ENCODE measurements around the gene RSPH3. TPM values are rescaled to one million over a fixed set of nuclear protein-coding genes. Genes with fewer than 3 reads are reported as not detected.
"Not testable (repeated sequence)": the region's sequence is repeated elsewhere in the genome, so short reads cannot be mapped to it uniquely, and the experiment has no call there.

The RSPH3 gene
- total and polyA plus RNA-seq, 7 experiments from 2014 or later: 1.3 to 3.6 (median 2.4) TPM

DNA sequence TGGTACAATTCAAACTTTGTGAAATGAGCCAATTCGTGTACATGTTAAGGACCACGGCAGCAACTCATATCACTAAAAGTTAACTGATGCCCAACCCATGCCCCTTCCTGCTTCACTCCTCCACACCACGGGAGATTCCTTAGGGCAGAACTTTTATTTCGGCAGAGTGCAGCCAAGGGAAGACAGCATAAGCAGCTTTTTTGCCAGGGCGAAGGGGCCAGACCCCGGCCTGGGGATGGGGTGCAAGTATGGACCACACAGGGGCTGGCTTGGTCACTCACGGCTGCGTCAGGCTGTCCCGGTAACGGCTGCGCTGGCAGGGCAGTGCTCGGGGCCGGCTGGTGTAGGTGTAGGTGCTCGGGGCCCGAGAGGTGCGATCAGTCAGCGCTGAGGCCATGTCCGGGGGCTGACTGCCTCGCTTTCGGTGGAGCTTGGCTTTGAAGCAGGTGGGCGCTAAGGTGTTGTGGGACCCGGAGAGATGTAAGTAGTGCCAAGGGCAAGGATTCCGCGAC is 792 bp downstream of the RSPH3 start:
- peaks cover 7 to 16% of the 10 kb centered on the region in 2 donors for H3K4me1 ChIP-seq (ENCODE audit: control insufficient read depth in 2 of 2, insufficient read depth in 2 of 2, low read length in 2 of 2)
- ChIA-PET POLR2A (interaction anchor here (0.6 to 1.9 kb wide), 5 partner anchors 20 to 111 kb away, joined by 3 to 11 read pairs (median 3); partner anchors contain the start of gene TAGAP), CTCF (interaction anchor here (0.5 to 2.3 kb wide), 3 partner anchors 9 to 538 kb away, joined by 3 to 12 read pairs (median 3); no protein-coding TSS in a partner anchor)
- peak overlapping the region; percentile 88 to 99 (median 98) for H3K4me3 Mint-ChIP-seq
- H3K27ac Mint-ChIP-seq: peak overlapping the region; percentile 58 to 95 (median 90)
- peaks cover 16 to 36% (median 26%) of the 10 kb centered on the region in 7 donors for H3K4me1 Mint-ChIP-seq
- intact Hi-C loops (cut with micrococcal nuclease): loop anchor here in 1 of 2 donors (1.0 to 2.0 kb wide), 3 partner anchors 43 to 130 kb away; no protein-coding TSS in a partner anchor
- H3K9me3 Mint-ChIP-seq: no peaks in the 10 kb centered on the region
- H3K9me3 ChIP-seq (ENCODE audit: control insufficient read depth in 2 of 3, low read length in 3 of 3): no peaks in the 10 kb centered on the region
- ATAC-seq (peak; percentile 34), DNase-seq (peak in 1 of 9 donors; percentile 1)
- H3K27ac ChIP-seq (ENCODE audit: low read depth, low read length): peak overlapping the region; percentile 76
- peaks cover 0 to 7% (median 5%) of the 10 kb centered on the region in 3 experiments for H3K36me3 ChIP-seq (ENCODE audit: control insufficient read depth in 2 of 3, insufficient read depth in 3 of 3, low read length in 3 of 3)
- no peaks in the 10 kb centered on the region for H3K27me3 Mint-ChIP-seq
- peak overlapping the region; percentile 97 for H3K4me3 ChIP-seq (ENCODE audit: low read length)
- peaks cover 0 to 6% (median 0%) of the 10 kb centered on the region in 5 donors for H3K36me3 Mint-ChIP-seq
- no peaks in the 10 kb centered on the region for H3K27me3 ChIP-seq (ENCODE audit: control insufficient read depth in 2 of 2, insufficient read depth in 2 of 2, low read length in 2 of 2)

DNA sequence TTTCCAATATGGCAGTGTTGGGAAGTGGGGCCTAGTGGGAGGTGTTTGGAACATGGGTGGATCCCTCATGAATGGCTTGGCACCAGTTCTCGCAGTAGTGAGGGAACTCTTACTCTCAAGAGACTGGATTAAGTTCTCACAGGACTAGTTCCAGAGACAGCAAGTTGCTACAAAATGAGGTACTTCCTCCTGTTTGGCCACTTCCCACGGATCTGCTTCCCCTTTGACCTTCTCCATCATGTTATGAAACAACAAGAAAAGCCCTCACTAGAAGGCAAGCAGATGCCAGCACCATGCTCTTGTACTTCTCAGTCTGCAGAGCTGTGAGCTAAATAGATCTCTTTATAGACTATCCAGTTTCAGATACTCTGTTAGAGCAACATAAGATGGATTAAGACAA is 3.1 kb downstream of the RSPH3 start:
- Histone ChIP-seq H3K9me3 (ENCODE audit: control insufficient read depth in 2 of 3, low read length in 3 of 3) (no peaks in the 10 kb centered on the region), H3K36me3 (ENCODE audit: control insufficient read depth in 2 of 3, insufficient read depth in 3 of 3, low read length in 3 of 3) (peaks cover 0 to 7% (median 0%) of the 10 kb centered on the region in 3 experiments), H3K27ac (ENCODE audit: low read depth, low read length) (no peak overlapping the region), H3K4me3 (ENCODE audit: low read length) (no peak overlapping the region), H3K27me3 (ENCODE audit: control insufficient read depth in 2 of 2, insufficient read depth in 2 of 2, low read length in 2 of 2) (no peaks in the 10 kb centered on the region), H3K4me1 (ENCODE audit: control insufficient read depth in 2 of 2, insufficient read depth in 2 of 2, low read length in 2 of 2) (peaks cover 7 to 16% of the 10 kb centered on the region in 2 donors)
- POLR2A ChIA-PET: no interaction called here
- no peak overlapping the region for H3K4me3 Mint-ChIP-seq
- H3K4me1 Mint-ChIP-seq: peaks cover 8 to 36% (median 18%) of the 10 kb centered on the region in 7 donors
- H3K9me3 Mint-ChIP-seq: no peaks in the 10 kb centered on the region
- CTCF ChIA-PET: no interaction called here
- DNase-seq (no peak), ATAC-seq (no peak)
- H3K27me3 Mint-ChIP-seq: no peaks in the 10 kb centered on the region
- intact Hi-C loops (cut with micrococcal nuclease): no loop called here
- no peak overlapping the region for H3K27ac Mint-ChIP-seq
- H3K36me3 Mint-ChIP-seq: peaks cover 0 to 19% (median 5%) of the 10 kb centered on the region in 5 donors

DNA sequence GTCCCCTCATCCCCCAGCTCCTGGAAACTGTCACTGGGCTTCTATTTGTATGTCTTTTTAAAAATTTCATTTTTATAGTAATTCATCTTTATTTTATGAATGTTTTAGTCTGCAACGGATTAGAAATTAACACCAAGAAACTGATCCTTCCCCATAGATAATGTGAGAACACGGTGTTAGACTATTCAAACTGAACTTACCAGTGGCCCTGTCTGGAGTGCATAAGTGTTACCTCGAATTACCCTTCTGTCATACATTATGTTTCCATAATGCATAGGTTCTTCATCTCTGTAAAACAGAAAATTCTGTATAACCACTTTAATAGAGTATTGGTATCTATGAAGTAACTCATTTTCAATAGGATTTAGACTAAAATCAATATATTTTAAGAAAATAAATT is 6.4 kb downstream of the RSPH3 start:
- Mint-ChIP-seq H3K4me1 (peaks cover 0 to 27% (median 0%) of the 10 kb centered on the region in 7 donors), H3K36me3 (peaks cover 5 to 27% (median 15%) of the 10 kb centered on the region in 5 donors), H3K27me3 (no peaks in the 10 kb centered on the region), H3K27ac (no peak overlapping the region), H3K4me3 (no peak overlapping the region), H3K9me3 (peaks cover 0 to 24% (median 8%) of the 10 kb centered on the region in 11 donors)
- Histone ChIP-seq H3K27me3 (ENCODE audit: control insufficient read depth in 2 of 2, insufficient read depth in 2 of 2, low read length in 2 of 2) (no peaks in the 10 kb centered on the region), H3K9me3 (ENCODE audit: control insufficient read depth in 2 of 3, low read length in 3 of 3) (no peaks in the 10 kb centered on the region), H3K4me1 (ENCODE audit: control insufficient read depth in 2 of 2, insufficient read depth in 2 of 2, low read length in 2 of 2) (no peaks in the 10 kb centered on the region), H3K27ac (ENCODE audit: low read depth, low read length) (no peak overlapping the region), H3K4me3 (ENCODE audit: low read length) (no peak overlapping the region), H3K36me3 (ENCODE audit: control insufficient read depth in 2 of 3, insufficient read depth in 3 of 3, low read length in 3 of 3) (no peaks in the 10 kb centered on the region)
- ChIA-PET CTCF (interaction anchor here (1.4 kb wide), 1 partner anchor 20 kb away, joined by 4 read pairs; no protein-coding TSS in a partner anchor), POLR2A (no interaction called here)
- DNase-seq (no peak), ATAC-seq (no peak)
- intact Hi-C loops (cut with micrococcal nuclease): no loop called here

DNA sequence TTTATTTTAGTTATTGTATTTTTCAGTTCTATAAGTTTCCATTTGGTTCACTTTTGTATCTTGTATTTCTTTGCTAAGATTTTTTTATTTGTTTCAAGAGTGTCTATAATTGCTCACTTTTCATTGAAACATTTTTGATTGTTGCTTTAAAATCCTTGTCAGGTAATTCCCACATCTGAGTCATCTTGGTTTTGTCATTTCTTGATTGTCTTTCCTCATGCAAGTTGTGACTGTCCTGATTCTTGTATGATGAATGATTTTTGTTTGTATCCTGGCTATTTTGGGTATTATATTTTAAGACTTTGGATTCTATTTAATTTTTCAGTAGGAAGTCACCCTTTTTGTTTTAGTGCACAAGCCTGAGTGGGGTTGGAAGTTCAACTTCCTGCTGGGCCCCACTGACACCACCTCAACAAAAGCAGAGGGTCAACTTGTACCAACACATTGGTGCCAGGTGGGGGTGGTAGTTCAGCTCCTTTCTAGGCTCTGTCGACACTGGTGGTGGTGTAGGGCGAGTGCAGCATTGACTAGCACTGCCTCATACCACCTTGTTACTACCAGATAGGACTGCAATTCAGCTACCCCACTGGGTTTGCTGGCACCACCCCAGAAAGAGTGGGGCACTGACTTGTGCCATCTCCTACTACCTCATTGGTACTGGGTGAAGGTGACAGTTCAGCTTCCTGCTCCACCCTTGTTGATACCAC is 8.8 kb downstream of the RSPH3 start:
- ChIA-PET POLR2A (interaction anchor here (0.6 kb wide), 1 partner anchor 246 kb away, joined by 3 read pairs; no protein-coding TSS in a partner anchor), CTCF (interaction anchor here (0.7 to 1.7 kb wide), 3 partner anchors 122 to 143 kb away, joined by 3 to 5 read pairs (median 3); no protein-coding TSS in a partner anchor)
- Histone ChIP-seq H3K27me3 (ENCODE audit: control insufficient read depth in 2 of 2, insufficient read depth in 2 of 2, low read length in 2 of 2) (no peaks in the 10 kb centered on the region), H3K9me3 (ENCODE audit: control insufficient read depth in 2 of 3, low read length in 3 of 3) (no peaks in the 10 kb centered on the region), H3K27ac (ENCODE audit: low read depth, low read length) (no peak overlapping the region), H3K4me1 (ENCODE audit: control insufficient read depth in 2 of 2, insufficient read depth in 2 of 2, low read length in 2 of 2) (no peaks in the 10 kb centered on the region), H3K36me3 (ENCODE audit: control insufficient read depth in 2 of 3, insufficient read depth in 3 of 3, low read length in 3 of 3) (no peaks in the 10 kb centered on the region), H3K4me3 (ENCODE audit: low read length) (no peak overlapping the region)
- intact Hi-C loops (cut with micrococcal nuclease): no loop called here
- Mint-ChIP-seq H3K36me3 (peaks cover 10 to 38% (median 21%) of the 10 kb centered on the region in 5 donors), H3K27ac (no peak overlapping the region), H3K9me3 (peaks cover 3 to 35% (median 15%) of the 10 kb centered on the region in 11 donors), H3K4me1 (peaks cover 0 to 15% (median 0%) of the 10 kb centered on the region in 7 donors), H3K4me3 (no peak overlapping the region), H3K27me3 (no peaks in the 10 kb centered on the region)
- DNase-seq: no peak
- ATAC-seq: peak; percentile 27

DNA sequence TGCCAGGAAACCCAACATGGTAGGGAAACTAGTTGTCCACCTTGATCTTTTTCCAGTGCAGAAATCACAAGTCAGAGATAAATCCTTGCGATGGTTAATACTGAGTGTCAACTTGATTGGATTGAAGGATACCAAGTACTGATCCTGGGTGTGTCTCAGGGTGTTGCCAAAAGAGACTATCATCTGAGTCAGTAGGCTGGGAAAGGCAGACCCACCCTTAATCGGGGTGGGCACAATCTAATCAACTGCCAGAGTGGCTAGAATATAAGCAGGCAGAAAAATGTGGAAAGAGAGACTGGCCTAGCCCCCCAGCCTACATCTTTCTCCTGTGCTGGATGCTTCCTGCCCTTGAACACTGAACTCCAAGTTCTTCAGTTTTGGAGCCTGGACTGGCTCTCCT is 10.3 kb downstream of the RSPH3 start:
- POLR2A ChIA-PET; H3K4me1 Mint-ChIP-seq; H3K9me3 ChIP-seq (ENCODE audit: control insufficient read depth in 2 of 3, low read length in 3 of 3); DNase-seq; ATAC-seq; H3K36me3 ChIP-seq (ENCODE audit: control insufficient read depth in 2 of 3, insufficient read depth in 3 of 3, low read length in 3 of 3); H3K4me1 ChIP-seq (ENCODE audit: control insufficient read depth in 2 of 2, insufficient read depth in 2 of 2, low read length in 2 of 2); H3K27ac Mint-ChIP-seq; intact Hi-C loops (cut with micrococcal nuclease); H3K27ac ChIP-seq (ENCODE audit: low read depth, low read length); H3K4me3 Mint-ChIP-seq; H3K27me3 Mint-ChIP-seq; CTCF ChIA-PET; H3K4me3 ChIP-seq (ENCODE audit: low read length); H3K27me3 ChIP-seq (ENCODE audit: control insufficient read depth in 2 of 2, insufficient read depth in 2 of 2, low read length in 2 of 2): not testable (repeated sequence)
- Mint-ChIP-seq H3K9me3 (peaks cover 3 to 35% (median 15%) of the 10 kb centered on the region in 11 donors), H3K36me3 (peaks cover 10 to 33% (median 21%) of the 10 kb centered on the region in 5 donors)

DNA sequence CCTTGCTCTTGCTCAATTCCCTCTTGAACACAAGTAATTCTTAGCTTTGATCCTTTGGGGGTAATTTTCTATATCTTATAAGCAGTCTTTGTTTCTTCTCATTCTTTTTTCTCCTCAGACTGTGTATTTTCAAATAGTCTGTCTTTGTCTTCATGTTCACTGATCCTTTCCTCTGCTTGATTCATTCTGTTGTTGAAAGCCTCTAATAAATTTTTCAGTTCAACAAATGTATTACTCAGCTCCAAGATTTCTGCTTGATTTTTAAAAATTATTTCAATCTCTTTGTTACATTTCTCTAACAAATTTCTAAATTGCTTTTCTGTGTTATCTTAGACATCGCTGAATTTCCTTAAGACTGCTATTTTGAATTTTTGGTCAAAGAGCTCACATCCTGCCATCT is 11.5 kb downstream of the RSPH3 start:
- H3K27ac Mint-ChIP-seq: no peak overlapping the region

More for the DNA sequence above, 11.5 kb downstream of the RSPH3 start:
- H3K27ac ChIP-seq (ENCODE audit: low read depth, low read length): no peak overlapping the region
- no peak for DNase-seq
- Mint-ChIP-seq H3K4me1 (peaks cover 0 to 8% (median 0%) of the 10 kb centered on the region in 7 donors), H3K27me3 (no peaks in the 10 kb centered on the region), H3K4me3 (no peak overlapping the region), H3K9me3 (peaks cover 3 to 35% (median 15%) of the 10 kb centered on the region in 11 donors), H3K36me3 (peaks cover 10 to 30% (median 21%) of the 10 kb centered on the region in 5 donors)
- no peak for ATAC-seq
- no peaks in the 10 kb centered on the region for H3K27me3 ChIP-seq (ENCODE audit: control insufficient read depth in 2 of 2, insufficient read depth in 2 of 2, low read length in 2 of 2)
- no peak overlapping the region for H3K4me3 ChIP-seq (ENCODE audit: low read length)
- H3K4me1 ChIP-seq (ENCODE audit: control insufficient read depth in 2 of 2, insufficient read depth in 2 of 2, low read length in 2 of 2): no peaks in the 10 kb centered on the region
- no peaks in the 10 kb centered on the region for H3K9me3 ChIP-seq (ENCODE audit: control insufficient read depth in 2 of 3, low read length in 3 of 3)
- H3K36me3 ChIP-seq (ENCODE audit: control insufficient read depth in 2 of 3, insufficient read depth in 3 of 3, low read length in 3 of 3): no peaks in the 10 kb centered on the region
- ChIA-PET CTCF (interaction anchor here (0.7 kb wide), 2 partner anchors 12 to 1149 kb away, joined by 3 to 4 read pairs; no protein-coding TSS in a partner anchor), POLR2A (no interaction called here)
- intact Hi-C loops (cut with micrococcal nuclease): no loop called here
